HepG2 (cell line): ENCODE measurements around the gene MUL1. TPM values are rescaled to one million over a fixed set of nuclear protein-coding genes. Genes with fewer than 3 reads are reported as not detected.

Experiments
- ELF3 ChIP-seq: IDR thresholded peaks from 2 replicates; pipeline ENCODE4 v1.6.1; 2016; ENCODE audit warnings: missing genetic modification reagents, missing compliant biosample characterization
- HMG20A ChIP-seq: IDR thresholded peaks from 2 replicates; pipeline ENCODE4 v1.6.1; 2016; ENCODE audit warnings: borderline replicate concordance
- LCORL ChIP-seq, 2 experiments: fragments of 450-650 bp in 1 of 2; sonication (generic) in 1 of 2; formaldehyde crosslinking in 1 of 2; IDR thresholded peaks; 2 replicates each; pipeline versions ENCODE4 v1.5.0 to v1.6.1; 2017 to 2020; ENCODE audit warnings: antibody characterized with exemption in 1 of 2, missing genetic modification reagents in 1 of 2
- MAFG ChIP-seq: sonication (generic); formaldehyde crosslinking; IDR thresholded peaks from 2 replicates; pipeline ENCODE4 v1.5.1; 2020; ENCODE audit warnings: mild to moderate bottlenecking, missing genetic modification reagents
- PCBP1 ChIP-seq: fragments of 200-400 bp; formaldehyde crosslinking; IDR thresholded peaks from 2 replicates; pipeline ENCODE4 v1.6.1; 2017; ENCODE audit warnings: mild to moderate bottlenecking, low read depth, low read length, borderline replicate concordance
- SRSF1 ChIP-seq: fragments of 200-400 bp; formaldehyde crosslinking; optimal IDR thresholded peaks from 2 replicates; pipeline ENCODE3; 2017; ENCODE audit warnings: mild to moderate bottlenecking, low read depth, low read length, moderate library complexity
- TAF1 ChIP-seq: sonication (generic); formaldehyde crosslinking; IDR thresholded peaks from 2 replicates; pipeline ENCODE4 v1.4.0; 2020; ENCODE audit warnings: missing genetic modification reagents
- TAF15 ChIP-seq: fragments of 200-400 bp; formaldehyde crosslinking; IDR thresholded peaks from one replicate; pipeline ENCODE4 v1.6.1; 2018; ENCODE audit warnings: mild to moderate bottlenecking, low read depth, low read length; ENCODE audit not compliant: poor library complexity, severe bottlenecking
- ZNF572 ChIP-seq: sonication (generic); formaldehyde crosslinking; IDR thresholded peaks from 2 replicates; pipeline ENCODE4 v1.5.1; 2020; ENCODE audit warnings: mild to moderate bottlenecking, missing genetic modification reagents
- ZNF605 ChIP-seq: sonication (generic); formaldehyde crosslinking; IDR thresholded peaks from 2 replicates; pipeline ENCODE4 v1.8.0; 2022; ENCODE audit warnings: mild to moderate bottlenecking, missing genetic modification reagents
- ZNF652 ChIP-seq: IDR thresholded peaks from 2 replicates; pipeline ENCODE4 v1.6.1; 2016; ENCODE audit warnings: low read depth, borderline replicate concordance
- polyA plus RNA-seq, 8 experiments: library from polyadenylated mRNA; depleted of rRNA in 3 of 8; stranded (reverse) in 7 of 8; unstranded in 1 of 8; fragments of >200 nt; fragmentation: Illumina TruSeq in 4 of 8; extraction: Trizol in 4 of 8; gene quantifications; 2 replicates each; pipeline versions ENCODE4 v1.2.1 to v1.2.3, GENCODE V29; 2011 to 2016; ENCODE audit warnings: low read depth in 4 of 8, missing spikeins in 1 of 8, mixed read lengths in 1 of 8; ENCODE audit not compliant: insufficient read depth in 1 of 8
- total RNA-seq, 5 experiments: library from RNA; depleted of rRNA; stranded (reverse); fragments of >200 nt; fragmentation: Illumina TruSeq; extraction: Trizol; gene quantifications; 2 replicates each; pipeline ENCODE4 v1.2.3, GENCODE V29; 2016; ENCODE audit warnings: low read depth in 1 of 5
- TF ChIP-seq, protein P1 (sequence below): sonication (generic); formaldehyde crosslinking; IDR thresholded peaks from 2 replicates; pipeline ENCODE4 v1.5.0; 2020; ENCODE audit warnings: mild to moderate bottlenecking, missing genetic modification reagents
- TF ChIP-seq, protein P2 (sequence below), 2 experiments: sonication (generic) in 1 of 2; formaldehyde crosslinking in 1 of 2; IDR thresholded peaks; 2 replicates each; pipeline versions ENCODE4 v1.5.1 to v1.6.1; 2011 to 2020; ENCODE audit warnings: borderline replicate concordance in 1 of 2, low read depth in 1 of 2, low read length in 1 of 2, mild to moderate bottlenecking in 1 of 2, missing genetic modification reagents in 1 of 2, moderate library complexity in 1 of 2
- TF ChIP-seq, protein P3 (sequence below): IDR thresholded peaks from 2 replicates; pipeline ENCODE4 v1.6.1; 2016; ENCODE audit warnings: missing compliant biosample characterization, missing genetic modification reagents, borderline replicate concordance
- TF ChIP-seq, protein P4 (sequence below): sonication (generic); formaldehyde crosslinking; IDR thresholded peaks from 2 replicates; pipeline ENCODE4 v1.4.0; 2020; ENCODE audit warnings: missing genetic modification reagents, borderline replicate concordance
- TF ChIP-seq, protein P5 (sequence below): IDR thresholded peaks from 2 replicates; pipeline ENCODE4 v1.6.1; 2016; ENCODE audit warnings: low read depth, control low read depth
- TF ChIP-seq, protein P6 (sequence below): sonication (generic); formaldehyde crosslinking; conservative IDR thresholded peaks from 2 replicates; pipeline ENCODE4 v1.4.0; 2020; ENCODE audit warnings: missing genetic modification reagents

Gene MUL1
- total and polyA plus RNA-seq, 2 of the 13 experiments (the other 11 are each of a cell fraction or from before 2014, with no cell fraction given), result 21.5 to 26.5 TPM

DNA sequence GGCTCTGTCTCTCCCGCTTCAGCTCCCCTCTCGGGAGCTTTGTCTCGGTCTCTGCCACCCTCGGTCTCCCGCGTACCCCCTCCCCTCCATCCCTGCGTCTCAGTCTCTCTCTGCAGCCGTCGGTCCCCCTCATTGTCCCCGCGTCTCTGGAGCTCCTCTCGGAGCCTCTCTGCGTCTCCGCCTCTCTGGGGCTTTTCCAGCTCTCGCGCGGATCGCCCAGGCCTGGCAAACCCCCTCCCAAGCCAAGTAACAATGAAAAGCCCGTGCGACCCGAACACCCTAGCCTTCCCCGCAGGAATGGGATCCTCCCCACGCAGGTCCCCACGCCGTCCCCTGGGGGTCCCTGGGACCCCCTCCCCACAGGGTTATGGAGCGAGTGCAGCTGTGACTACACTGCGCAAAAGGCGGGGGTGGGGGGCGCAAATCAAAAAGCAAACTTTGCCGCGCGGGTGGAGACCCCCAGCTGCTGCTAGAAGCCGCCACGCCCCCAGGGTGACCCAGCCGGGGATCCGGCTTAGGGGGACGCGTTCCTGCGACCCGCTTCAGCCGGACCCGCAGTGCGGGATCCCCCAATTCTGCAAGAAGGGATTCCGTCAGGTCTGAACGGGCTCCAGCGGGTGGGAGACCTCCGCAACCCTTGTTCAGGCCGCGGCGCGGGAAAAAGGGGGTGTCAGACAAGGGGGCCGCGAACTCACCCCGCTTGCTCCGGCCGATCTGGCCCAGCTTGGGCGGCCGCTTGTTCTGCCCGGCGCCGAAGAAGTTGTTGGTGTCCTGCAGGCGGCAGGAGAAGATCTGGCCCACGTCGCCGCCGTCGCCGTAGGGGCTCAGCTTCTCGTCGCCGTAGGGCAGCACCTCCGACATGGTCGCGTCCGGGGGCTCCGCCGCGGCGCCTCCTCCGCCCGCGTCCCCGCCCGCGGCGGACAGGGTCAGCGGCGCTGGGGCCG lies 23.2 kb downstream of the MUL1 start (continued):
- TF ChIP-seq, protein P1, sequence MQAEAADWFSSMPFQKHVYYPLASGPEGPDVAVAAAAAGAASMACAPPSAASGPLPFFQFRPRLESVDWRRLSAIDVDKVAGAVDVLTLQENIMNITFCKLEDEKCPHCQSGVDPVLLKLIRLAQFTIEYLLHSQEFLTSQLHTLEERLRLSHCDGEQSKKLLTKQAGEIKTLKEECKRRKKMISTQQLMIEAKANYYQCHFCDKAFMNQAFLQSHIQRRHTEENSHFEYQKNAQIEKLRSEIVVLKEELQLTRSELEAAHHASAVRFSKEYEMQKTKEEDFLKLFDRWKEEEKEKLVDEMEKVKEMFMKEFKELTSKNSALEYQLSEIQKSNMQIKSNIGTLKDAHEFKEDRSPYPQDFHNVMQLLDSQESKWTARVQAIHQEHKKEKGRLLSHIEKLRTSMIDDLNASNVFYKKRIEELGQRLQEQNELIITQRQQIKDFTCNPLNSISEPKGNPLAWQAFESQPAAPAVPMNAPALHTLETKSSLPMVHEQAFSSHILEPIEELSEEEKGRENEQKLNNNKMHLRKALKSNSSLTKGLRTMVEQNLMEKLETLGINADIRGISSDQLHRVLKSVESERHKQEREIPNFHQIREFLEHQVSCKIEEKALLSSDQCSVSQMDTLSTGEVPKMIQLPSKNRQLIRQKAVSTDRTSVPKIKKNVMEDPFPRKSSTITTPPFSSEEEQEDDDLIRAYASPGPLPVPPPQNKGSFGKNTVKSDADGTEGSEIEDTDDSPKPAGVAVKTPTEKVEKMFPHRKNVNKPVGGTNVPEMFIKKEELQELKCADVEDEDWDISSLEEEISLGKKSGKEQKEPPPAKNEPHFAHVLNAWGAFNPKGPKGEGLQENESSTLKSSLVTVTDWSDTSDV (CRISPR knock-in tag), result peak; percentile 70; the same call in 1 of the 2 replicates
- TF ChIP-seq TAF1 (peak; percentile 48; the same call in 1 of the 2 replicates), ZNF605 (CRISPR knock-in tag) (no peak), ZNF572 (CRISPR knock-in tag) (no peak), HMG20A (CRISPR knock-in tag) (no peak), MAFG (CRISPR knock-in tag) (no peak), SRSF1 (peak; percentile 21), PCBP1 (0 out of 2 replicates have a peak, but pooled peaks have one; percentile 54), ZNF652 (CRISPR knock-in tag) (no peak), ELF3 (CRISPR knock-in tag) (no peak), LCORL (IDR thresholded peaks at IDR 0.05) (no peak), LCORL (CRISPR knock-in tag; IDR thresholded peaks at IDR 0.05) (0 out of 2 replicates have a peak, but pooled peaks have one; percentile 12), TAF15 (peak; percentile 29)
- TF ChIP-seq, protein P2, sequence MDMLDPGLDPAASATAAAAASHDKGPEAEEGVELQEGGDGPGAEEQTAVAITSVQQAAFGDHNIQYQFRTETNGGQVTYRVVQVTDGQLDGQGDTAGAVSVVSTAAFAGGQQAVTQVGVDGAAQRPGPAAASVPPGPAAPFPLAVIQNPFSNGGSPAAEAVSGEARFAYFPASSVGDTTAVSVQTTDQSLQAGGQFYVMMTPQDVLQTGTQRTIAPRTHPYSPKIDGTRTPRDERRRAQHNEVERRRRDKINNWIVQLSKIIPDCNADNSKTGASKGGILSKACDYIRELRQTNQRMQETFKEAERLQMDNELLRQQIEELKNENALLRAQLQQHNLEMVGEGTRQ (IDR thresholded peaks at IDR 0.05; ENCODE audit: low read depth, low read length), result no peak
- TF ChIP-seq, protein P2 (CRISPR knock-in tag; IDR thresholded peaks at IDR 0.05; ENCODE audit: borderline replicate concordance), result no peak
- TF ChIP-seq, protein P3, sequence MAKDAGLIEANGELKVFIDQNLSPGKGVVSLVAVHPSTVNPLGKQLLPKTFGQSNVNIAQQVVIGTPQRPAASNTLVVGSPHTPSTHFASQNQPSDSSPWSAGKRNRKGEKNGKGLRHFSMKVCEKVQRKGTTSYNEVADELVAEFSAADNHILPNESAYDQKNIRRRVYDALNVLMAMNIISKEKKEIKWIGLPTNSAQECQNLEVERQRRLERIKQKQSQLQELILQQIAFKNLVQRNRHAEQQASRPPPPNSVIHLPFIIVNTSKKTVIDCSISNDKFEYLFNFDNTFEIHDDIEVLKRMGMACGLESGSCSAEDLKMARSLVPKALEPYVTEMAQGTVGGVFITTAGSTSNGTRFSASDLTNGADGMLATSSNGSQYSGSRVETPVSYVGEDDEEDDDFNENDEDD (CRISPR knock-in tag), result no peak
- TF ChIP-seq, protein P4, sequence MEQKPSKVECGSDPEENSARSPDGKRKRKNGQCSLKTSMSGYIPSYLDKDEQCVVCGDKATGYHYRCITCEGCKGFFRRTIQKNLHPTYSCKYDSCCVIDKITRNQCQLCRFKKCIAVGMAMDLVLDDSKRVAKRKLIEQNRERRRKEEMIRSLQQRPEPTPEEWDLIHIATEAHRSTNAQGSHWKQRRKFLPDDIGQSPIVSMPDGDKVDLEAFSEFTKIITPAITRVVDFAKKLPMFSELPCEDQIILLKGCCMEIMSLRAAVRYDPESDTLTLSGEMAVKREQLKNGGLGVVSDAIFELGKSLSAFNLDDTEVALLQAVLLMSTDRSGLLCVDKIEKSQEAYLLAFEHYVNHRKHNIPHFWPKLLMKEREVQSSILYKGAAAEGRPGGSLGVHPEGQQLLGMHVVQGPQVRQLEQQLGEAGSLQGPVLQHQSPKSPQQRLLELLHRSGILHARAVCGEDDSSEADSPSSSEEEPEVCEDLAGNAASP (CRISPR knock-in tag), result no peak
- TF ChIP-seq, protein P5, sequence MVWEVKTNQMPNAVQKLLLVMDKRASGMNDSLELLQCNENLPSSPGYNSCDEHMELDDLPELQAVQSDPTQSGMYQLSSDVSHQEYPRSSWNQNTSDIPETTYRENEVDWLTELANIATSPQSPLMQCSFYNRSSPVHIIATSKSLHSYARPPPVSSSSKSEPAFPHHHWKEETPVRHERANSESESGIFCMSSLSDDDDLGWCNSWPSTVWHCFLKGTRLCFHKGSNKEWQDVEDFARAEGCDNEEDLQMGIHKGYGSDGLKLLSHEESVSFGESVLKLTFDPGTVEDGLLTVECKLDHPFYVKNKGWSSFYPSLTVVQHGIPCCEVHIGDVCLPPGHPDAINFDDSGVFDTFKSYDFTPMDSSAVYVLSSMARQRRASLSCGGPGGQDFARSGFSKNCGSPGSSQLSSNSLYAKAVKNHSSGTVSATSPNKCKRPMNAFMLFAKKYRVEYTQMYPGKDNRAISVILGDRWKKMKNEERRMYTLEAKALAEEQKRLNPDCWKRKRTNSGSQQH (CRISPR knock-in tag), result no peak
- TF ChIP-seq, protein P6, sequence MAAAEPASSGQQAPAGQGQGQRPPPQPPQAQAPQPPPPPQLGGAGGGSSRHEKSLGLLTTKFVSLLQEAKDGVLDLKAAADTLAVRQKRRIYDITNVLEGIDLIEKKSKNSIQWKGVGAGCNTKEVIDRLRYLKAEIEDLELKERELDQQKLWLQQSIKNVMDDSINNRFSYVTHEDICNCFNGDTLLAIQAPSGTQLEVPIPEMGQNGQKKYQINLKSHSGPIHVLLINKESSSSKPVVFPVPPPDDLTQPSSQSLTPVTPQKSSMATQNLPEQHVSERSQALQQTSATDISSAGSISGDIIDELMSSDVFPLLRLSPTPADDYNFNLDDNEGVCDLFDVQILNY (CRISPR knock-in tag), result no peak
